ENCODE results near the gene SPRY4. TPM values are rescaled to one million over a fixed set of nuclear protein-coding genes. Genes with fewer than 3 reads are reported as not detected.

SPRY4 gene
- total and polyA plus RNA-seq, 10 donors, result 0.76 to 33.5 (median 15.8) TPM

DNA sequence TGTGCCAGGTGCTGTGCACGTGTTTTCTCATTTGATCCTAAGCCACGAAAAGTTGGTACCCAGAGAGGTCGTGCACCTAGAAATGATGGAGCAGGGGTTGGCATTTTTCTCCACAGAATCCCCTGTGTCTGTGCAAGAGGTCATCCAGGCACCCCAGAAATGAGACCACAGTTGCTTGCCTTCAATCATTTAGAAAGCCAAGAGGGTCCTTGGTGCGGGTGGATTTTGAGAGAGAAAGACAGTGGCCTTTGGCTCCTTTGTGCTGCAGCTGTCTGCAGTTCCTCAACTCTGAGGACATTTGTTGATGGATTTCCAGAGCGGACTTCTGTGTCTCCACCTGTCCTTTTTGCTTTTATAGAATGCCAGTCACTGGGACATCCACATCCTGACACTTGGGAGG lies 33.8 kb upstream of the SPRY4 start:
- no peak for DNase-seq
- Histone ChIP-seq H3K27me3 (replicated peaks in 1 of 7) (peaks cover 0 to 69% (median 0%) of the 10 kb centered on the region in 7 donors), H3K27ac (peak overlapping the region in 2 of 8 donors; percentile 94 to 98), H3K4me1 (peaks cover 2 to 73% (median 37%) of the 10 kb centered on the region in 6 donors), H3K36me3 (no peaks in the 10 kb centered on the region), H3K4me3 (no peak overlapping the region), H3K9me3 (no peaks in the 10 kb centered on the region)
- 86 to 94% (median 91%) methylated on average over 5 of the region's 5 CpGs for WGBS, 5 donors
- no peak for TF ChIP-seq POLR2A (IDR thresholded peaks at IDR 0.05)
- no peak for TF ChIP-seq POLR2AphosphoS5 (IDR thresholded peaks at IDR 0.05)
- TF ChIP-seq, protein P1, sequence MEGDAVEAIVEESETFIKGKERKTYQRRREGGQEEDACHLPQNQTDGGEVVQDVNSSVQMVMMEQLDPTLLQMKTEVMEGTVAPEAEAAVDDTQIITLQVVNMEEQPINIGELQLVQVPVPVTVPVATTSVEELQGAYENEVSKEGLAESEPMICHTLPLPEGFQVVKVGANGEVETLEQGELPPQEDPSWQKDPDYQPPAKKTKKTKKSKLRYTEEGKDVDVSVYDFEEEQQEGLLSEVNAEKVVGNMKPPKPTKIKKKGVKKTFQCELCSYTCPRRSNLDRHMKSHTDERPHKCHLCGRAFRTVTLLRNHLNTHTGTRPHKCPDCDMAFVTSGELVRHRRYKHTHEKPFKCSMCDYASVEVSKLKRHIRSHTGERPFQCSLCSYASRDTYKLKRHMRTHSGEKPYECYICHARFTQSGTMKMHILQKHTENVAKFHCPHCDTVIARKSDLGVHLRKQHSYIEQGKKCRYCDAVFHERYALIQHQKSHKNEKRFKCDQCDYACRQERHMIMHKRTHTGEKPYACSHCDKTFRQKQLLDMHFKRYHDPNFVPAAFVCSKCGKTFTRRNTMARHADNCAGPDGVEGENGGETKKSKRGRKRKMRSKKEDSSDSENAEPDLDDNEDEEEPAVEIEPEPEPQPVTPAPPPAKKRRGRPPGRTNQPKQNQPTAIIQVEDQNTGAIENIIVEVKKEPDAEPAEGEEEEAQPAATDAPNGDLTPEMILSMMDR (IDR thresholded peaks at IDR 0.05 in 8 of 11, conservative IDR thresholded peaks at IDR 0.05 in 3 of 11), result no peak
- intact Hi-C loops (cut with DNase I; ENCODE audit: low total_unique reads), result no loop called here

DNA sequence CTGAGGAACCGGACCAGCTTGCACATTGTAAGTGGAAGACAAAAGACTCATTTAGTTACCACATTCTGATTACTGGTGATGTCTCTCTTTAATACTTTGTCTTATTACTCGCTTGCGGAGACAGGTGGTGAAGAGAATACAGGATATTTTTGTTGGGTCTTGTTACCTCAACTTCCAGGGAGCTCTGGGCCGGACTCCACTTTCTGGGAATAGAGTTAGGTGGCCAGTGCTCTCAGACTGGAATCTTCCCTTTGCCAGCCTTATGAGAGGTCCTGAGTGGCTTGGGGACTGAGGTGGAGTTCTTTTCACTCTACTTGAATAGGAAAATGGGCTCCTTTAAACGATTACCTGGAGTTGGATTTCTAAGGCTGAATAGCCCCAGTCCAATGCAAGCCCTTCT lies 33.3 kb upstream of the SPRY4 start:
- Histone ChIP-seq H3K27ac (peak overlapping the region in 4 of 8 donors; percentile 92 to 98 (median 94)), H3K4me3 (peak overlapping the region in 1 of 8 donors; percentile 74), H3K27me3 (replicated peaks in 1 of 7) (peaks cover 0 to 72% (median 0%) of the 10 kb centered on the region in 7 donors), H3K4me1 (peaks cover 0 to 67% (median 34%) of the 10 kb centered on the region in 6 donors), H3K36me3 (no peaks in the 10 kb centered on the region), H3K9me3 (no peaks in the 10 kb centered on the region)
- WGBS, 5 donors, result 72 to 80% (median 78%) methylated on average over 5 of the region's 5 CpGs
- TF ChIP-seq POLR2AphosphoS5 (IDR thresholded peaks at IDR 0.05), result no peak
- TF ChIP-seq POLR2A (IDR thresholded peaks at IDR 0.05), result no peak
- TF ChIP-seq, protein P1 (IDR thresholded peaks at IDR 0.05 in 8 of 11, conservative IDR thresholded peaks at IDR 0.05 in 3 of 11), result no peak
- intact Hi-C loops (cut with DNase I; ENCODE audit: low total_unique reads), result no loop called here
- DNase-seq, result no peak

DNA sequence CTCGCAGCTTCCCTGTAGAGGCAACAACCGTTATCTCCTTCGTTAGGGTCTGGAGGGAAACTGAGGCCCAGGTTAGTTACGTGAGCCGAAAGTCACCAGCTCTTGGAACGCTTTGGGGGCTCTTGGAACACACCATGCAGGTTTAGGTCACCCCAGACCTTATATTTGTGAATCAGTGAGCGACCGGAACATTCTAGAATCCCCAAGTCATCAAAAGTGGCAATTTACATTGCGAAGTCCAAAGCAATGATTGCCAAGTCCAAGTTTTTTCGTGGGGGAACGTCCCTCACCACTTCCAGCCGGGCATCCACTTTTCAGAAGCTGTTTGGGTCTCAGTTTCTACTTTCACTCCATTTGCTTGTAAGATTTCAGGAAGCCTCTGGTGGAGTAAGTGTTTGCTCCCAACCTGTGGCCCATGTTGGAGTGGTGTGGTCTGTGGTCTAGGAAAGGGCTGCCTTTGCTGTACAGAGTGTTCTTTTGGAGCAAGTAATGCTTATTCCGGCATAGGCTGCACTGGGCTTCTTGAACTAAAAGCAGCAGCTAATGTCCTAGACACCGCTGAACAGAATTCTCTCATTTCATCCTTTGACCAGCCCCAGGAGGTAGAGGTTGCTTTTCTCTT lies 32.8 kb upstream of the SPRY4 start:
- no peak for DNase-seq
- H3K27me3 ChIP-seq (replicated peaks in 1 of 7), result peaks cover 0 to 70% (median 0%) of the 10 kb centered on the region in 7 donors
- peaks cover 0 to 62% (median 29%) of the 10 kb centered on the region in 6 donors for H3K4me1 ChIP-seq
- H3K4me3 ChIP-seq, result peak overlapping the region; percentile 39 to 74 (median 51)
- H3K36me3 ChIP-seq, result no peaks in the 10 kb centered on the region
- no peaks in the 10 kb centered on the region for H3K9me3 ChIP-seq
- TF ChIP-seq, protein P1 (IDR thresholded peaks at IDR 0.05 in 8 of 11, conservative IDR thresholded peaks at IDR 0.05 in 3 of 11), result no peak
- TF ChIP-seq POLR2AphosphoS5 (IDR thresholded peaks at IDR 0.05), result no peak
- 15 to 35% (median 29%) methylated on average over 10 to 14 of the region's 14 CpGs for WGBS, 5 donors
- intact Hi-C loops (cut with DNase I; ENCODE audit: low total_unique reads), result no loop called here
- peak overlapping the region; percentile 88 to 98 (median 94) for H3K27ac ChIP-seq

DNA sequence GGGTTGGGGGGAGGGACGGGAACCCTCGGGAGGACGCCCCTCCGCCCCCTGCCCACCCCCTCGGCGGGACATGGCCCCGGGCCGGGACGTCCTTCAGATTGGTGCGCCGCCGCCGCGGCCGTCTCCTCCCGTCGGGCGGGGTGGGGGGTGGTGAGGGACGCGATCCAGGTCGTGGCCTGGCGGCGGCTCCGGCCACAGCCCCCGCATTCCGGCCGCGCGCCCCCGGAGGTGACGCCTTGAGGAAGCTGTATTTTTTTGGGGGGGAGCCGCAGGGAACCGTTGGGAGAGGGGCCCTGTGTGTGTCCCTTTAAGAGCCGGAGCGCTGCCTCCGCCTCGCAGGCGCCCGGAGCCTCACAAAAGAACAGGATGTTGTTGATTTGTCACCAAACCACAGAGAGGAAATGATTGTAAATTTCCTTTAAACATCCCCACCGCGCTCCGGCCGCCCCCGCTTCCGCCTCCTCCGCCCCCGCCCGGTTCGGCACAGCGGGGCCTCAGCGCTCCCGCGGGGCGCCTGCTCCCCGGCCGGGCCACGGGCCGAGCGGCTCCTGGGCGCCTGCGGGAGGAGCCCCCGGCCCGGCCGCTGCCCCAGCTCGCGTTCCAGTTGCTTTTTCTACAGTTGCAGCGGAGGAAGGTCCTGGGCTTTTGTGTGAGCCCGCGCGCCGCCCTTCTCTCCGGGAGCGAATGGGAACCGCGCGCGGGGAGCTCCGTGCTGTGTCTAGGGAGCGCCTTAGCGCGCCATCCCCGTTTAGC lies 32.1 kb upstream of the SPRY4 start:
- Histone ChIP-seq H3K9me3 (no peaks in the 10 kb centered on the region), H3K4me3 (peak overlapping the region; percentile 39 to 74 (median 51)), H3K27ac (peak overlapping the region; percentile 88 to 98 (median 94)), H3K27me3 (replicated peaks in 1 of 7) (peaks cover 0 to 63% (median 0%) of the 10 kb centered on the region in 7 donors), H3K4me1 (peaks cover 0 to 57% (median 27%) of the 10 kb centered on the region in 6 donors), H3K36me3 (no peaks in the 10 kb centered on the region)
- intact Hi-C loops (cut with DNase I; ENCODE audit: low total_unique reads), result no loop called here
- TF ChIP-seq POLR2A (IDR thresholded peaks at IDR 0.05) (peak in 1 of 3 donors; percentile 70), POLR2AphosphoS5 (IDR thresholded peaks at IDR 0.05) (peak; percentile 84 to 90 (median 89))
- TF ChIP-seq, protein P1 (IDR thresholded peaks at IDR 0.05 in 8 of 11, conservative IDR thresholded peaks at IDR 0.05 in 3 of 11), result peak in 1 of 11 experiments; percentile 23
- DNase-seq, result peak; percentile 97
- WGBS, 5 donors, result 0 to 3% (median 1%) methylated on average over 8 to 82 of the region's 82 CpGs
